ENCODE results near the gene RAMACL. TPM values are rescaled to one million over a fixed set of nuclear protein-coding genes. Genes with fewer than 3 reads are reported as not detected.
"Not testable (repeated sequence)": the region's sequence is repeated elsewhere in the genome, so short reads cannot be mapped to it uniquely, and the experiment has no call there.

RAMACL gene
- under 1 TPM in 5 of 6 donors, not detected in 1; 0.23 to 0.65 (median 0.52) TPM for polyA plus RNA-seq (ENCODE audit: low read depth in 6 of 6)

DNA sequence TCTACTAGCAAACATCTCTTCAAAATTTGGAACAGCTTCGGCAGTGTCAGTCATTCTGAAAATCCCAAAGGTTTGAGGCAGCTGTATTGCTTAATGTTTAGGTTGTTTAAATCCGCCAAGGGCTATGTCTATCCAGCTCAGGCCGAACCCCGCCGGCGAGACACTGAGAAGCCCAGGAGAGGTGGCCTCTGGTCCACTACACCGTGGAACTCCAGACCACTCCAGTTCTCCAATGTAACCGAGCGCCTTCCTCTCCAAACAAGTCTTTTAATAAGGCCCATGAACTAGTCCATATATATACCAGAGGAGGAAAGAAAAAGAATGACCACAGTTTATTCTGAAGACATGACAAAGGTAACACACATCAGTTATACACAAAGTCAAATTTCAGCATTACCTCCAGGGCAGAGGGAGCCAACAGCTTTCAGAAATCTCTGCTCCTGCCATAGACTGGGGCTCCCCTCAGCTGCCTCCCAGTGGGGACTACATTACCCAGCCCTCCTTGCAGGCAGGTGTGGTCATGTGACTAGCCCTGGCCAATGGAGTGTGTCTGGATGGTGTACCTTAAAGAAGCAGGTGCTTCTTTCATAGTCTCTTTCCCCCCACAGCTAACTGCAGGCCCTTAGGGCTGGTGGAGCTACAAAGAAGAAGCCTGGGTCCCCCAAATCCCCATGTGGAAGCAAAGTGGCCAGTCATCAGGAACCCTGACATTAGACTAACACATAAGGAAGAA, at the start of gene RAMACL:
RAMACL (minus strand) TSS at position 255 of the 733 bp plus-strand sequence; CDS start at position 54, 201 bp downstream.
- no peaks in the 10 kb centered on the region for H3K27me3 Mint-ChIP-seq
- H3K4me1 Mint-ChIP-seq: peaks cover 31 to 47% (median 36%) of the 10 kb centered on the region in 3 donors
- ATAC-seq (ENCODE audit: low read depth in 2 of 2) (peak; percentile 73 to 76), DNase-seq (peak; percentile 60)
- peak within 1 kb of the TSS in 6 of 8 donors; percentile 47 to 75 (median 56) for H3K4me3 Mint-ChIP-seq
- H3K27ac Mint-ChIP-seq: peak within 1 kb of the TSS in 4 of 6 donors; percentile 24 to 82 (median 53)
- no peaks in the 10 kb centered on the region for H3K9me3 Mint-ChIP-seq
- H3K36me3 Mint-ChIP-seq: no peaks in the 10 kb centered on the region

DNA sequence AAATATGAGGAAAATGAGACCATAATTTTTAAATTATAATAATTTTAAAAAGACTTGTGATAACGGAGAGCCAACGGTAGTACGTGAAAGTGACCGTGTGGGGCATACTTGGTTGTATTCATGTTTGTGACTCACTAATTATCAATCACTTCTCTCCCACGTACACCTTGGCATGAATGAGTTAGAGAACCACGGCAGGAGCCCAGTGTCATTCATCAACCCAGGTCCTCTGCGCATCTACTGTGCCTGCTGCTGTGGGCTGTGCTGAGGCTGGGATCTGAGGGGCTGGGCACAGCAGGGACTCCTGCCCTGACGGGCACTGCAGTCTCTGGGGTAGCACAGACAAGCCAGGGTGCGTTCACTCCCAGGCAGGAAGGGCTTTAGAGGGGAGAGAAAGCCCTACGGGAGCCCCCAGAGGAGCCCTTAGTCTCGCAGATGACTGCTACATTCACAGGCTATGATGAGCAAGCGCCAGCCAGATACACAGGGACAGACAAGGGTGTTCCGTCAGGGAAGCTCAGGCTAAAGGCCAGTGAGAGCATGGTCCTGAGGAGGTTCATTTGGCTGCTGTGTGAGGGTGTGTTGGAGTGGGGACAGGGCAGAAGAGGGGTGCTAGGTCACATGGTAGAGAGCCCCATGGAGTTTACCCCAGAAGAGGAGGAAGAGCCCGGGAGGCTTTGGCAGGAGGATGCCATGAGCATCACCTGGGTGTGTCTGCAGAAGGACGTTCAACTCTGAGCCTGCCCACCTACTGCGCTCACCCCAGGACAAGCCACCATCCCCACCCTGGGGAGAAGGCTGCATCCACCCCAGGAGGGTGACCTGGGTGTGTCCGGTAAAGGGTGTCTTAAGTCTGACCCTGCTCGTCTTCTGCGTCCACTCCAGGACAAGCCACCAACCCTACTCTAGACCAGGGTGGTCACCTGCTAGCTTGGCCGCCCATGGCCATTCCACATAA, 48.8 kb upstream of the RAMACL start:
- H3K36me3 Mint-ChIP-seq: peaks cover 0 to 12% of the 10 kb centered on the region in 2 donors
- ATAC-seq (ENCODE audit: low read depth in 2 of 2) (no peak), DNase-seq (no peak)
- H3K4me3 Mint-ChIP-seq: no peak overlapping the region
- H3K27ac Mint-ChIP-seq: no peak overlapping the region
- peaks cover 0 to 4% (median 0%) of the 10 kb centered on the region in 7 donors for H3K9me3 Mint-ChIP-seq
- H3K27me3 Mint-ChIP-seq: peaks cover 48 to 81% (median 67%) of the 10 kb centered on the region in 3 donors
- H3K4me1 Mint-ChIP-seq: peaks cover 15 to 26% (median 17%) of the 10 kb centered on the region in 3 donors

GRCh38 chr6:166634581-166634980, 48.1 kb upstream of the RAMACL start:
- ATAC-seq (ENCODE audit: low read depth in 2 of 2); H3K4me3 Mint-ChIP-seq; DNase-seq; H3K36me3 Mint-ChIP-seq; H3K27ac Mint-ChIP-seq; H3K9me3 Mint-ChIP-seq: not testable (repeated sequence)
- H3K27me3 Mint-ChIP-seq: peaks cover 47 to 81% (median 65%) of the 10 kb centered on the region in 3 donors
- H3K4me1 Mint-ChIP-seq: peaks cover 12 to 19% (median 15%) of the 10 kb centered on the region in 3 donors

DNA sequence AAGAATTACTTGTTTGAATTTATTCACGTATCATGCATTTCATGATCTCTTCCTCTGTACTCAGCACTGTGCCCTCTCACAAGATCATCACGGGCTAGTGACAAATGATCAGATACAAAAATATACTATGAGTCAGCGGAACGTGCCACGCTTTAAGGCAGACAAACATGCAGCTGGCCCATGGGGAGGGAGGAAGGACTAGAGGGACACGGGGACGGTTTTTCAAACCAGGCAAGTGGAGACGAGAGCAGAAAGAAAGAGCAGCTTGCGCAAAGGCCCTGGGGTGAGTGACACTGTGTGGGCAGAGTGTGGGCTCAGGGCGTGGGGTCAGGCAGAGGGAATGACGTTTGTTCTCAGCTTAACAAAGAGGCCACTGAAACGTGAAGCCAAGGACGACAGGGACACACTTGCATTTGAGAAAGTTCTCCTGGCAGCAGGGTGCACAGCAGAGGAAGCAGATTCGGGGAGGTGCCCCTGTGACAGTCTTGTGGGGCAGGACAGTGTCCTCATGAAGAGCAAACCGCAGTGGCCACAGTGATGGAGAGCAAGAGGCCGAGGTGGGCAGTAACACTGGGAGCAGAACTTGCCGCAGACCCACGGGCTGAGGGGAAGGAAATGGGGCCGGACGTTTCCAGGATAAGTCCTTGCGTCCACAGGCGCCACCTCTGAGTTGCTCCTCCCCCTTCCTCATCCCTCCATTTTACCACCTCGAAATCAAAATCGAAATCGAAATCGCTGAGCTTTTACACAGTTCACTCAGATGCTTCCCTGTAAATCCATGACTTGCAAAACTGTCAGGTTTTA, 47.5 kb upstream of the RAMACL start:
- DNase-seq (no peak), ATAC-seq (ENCODE audit: low read depth in 2 of 2) (no peak)
- Mint-ChIP-seq H3K27ac (no peak overlapping the region), H3K27me3 (peaks cover 44 to 79% (median 62%) of the 10 kb centered on the region in 3 donors), H3K9me3 (peaks cover 0 to 4% (median 0%) of the 10 kb centered on the region in 7 donors), H3K36me3 (peaks cover 0 to 10% of the 10 kb centered on the region in 2 donors), H3K4me1 (peaks cover 10 to 15% (median 10%) of the 10 kb centered on the region in 3 donors), H3K4me3 (no peak overlapping the region)

GRCh38 chr6:166632731-166633130, 46.3 kb upstream of the RAMACL start:
- peaks cover 0 to 10% of the 10 kb centered on the region in 2 donors for H3K36me3 Mint-ChIP-seq
- DNase-seq (no peak), ATAC-seq (ENCODE audit: low read depth in 2 of 2) (no peak)
- H3K4me1 Mint-ChIP-seq: peaks cover 10 to 16% (median 11%) of the 10 kb centered on the region in 3 donors
- no peak overlapping the region for H3K27ac Mint-ChIP-seq
- H3K27me3 Mint-ChIP-seq: peaks cover 33 to 68% (median 61%) of the 10 kb centered on the region in 3 donors
- peak overlapping the region in 1 of 8 donors; percentile 2 for H3K4me3 Mint-ChIP-seq
- peaks cover 0 to 4% (median 0%) of the 10 kb centered on the region in 7 donors for H3K9me3 Mint-ChIP-seq

DNA sequence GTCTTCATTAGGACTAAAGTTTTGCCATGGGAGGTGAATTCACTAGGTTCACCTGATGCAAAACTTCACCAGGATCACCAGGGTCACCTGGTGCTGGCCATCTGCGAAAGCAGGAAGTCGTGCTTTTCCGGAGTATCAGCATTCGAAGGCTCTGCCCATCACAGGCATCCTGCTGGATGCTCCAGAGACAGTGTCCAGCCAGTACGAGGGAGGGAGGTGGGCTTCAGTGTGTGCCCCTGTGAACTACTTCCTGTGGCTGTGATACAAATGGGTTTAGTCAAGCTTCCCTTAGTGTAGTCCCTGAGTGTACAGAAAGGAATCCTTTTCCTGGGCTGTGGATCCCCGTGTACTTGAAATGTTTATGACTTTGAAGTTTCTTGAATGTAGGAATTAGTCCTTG, 44.0 kb upstream of the RAMACL start:
- H3K4me3 Mint-ChIP-seq: peak overlapping the region in 1 of 8 donors; percentile 10
- peaks cover 22 to 46% (median 43%) of the 10 kb centered on the region in 3 donors for H3K27me3 Mint-ChIP-seq
- DNase-seq (no peak), ATAC-seq (ENCODE audit: low read depth in 2 of 2) (no peak)
- peaks cover 0 to 4% (median 0%) of the 10 kb centered on the region in 7 donors for H3K9me3 Mint-ChIP-seq
- H3K36me3 Mint-ChIP-seq: peaks cover 0 to 10% of the 10 kb centered on the region in 2 donors
- peaks cover 12 to 25% (median 19%) of the 10 kb centered on the region in 3 donors for H3K4me1 Mint-ChIP-seq
- no peak overlapping the region for H3K27ac Mint-ChIP-seq

- ATAC-seq (ENCODE audit: low read depth in 2 of 2) (no peak), DNase-seq (no peak)
- H3K4me3 Mint-ChIP-seq: peak overlapping the region in 1 of 8 donors; percentile 97
- H3K27ac Mint-ChIP-seq: no peak overlapping the region
- peaks cover 22 to 41% (median 38%) of the 10 kb centered on the region in 3 donors for H3K27me3 Mint-ChIP-seq
- H3K4me1 Mint-ChIP-seq: peaks cover 16 to 25% (median 19%) of the 10 kb centered on the region in 3 donors
- H3K9me3 Mint-ChIP-seq: peaks cover 0 to 4% (median 0%) of the 10 kb centered on the region in 7 donors
- H3K36me3 Mint-ChIP-seq: peaks cover 0 to 10% of the 10 kb centered on the region in 2 donors
Observed at GRCh38 chr6:166629628-166630027, 43.1 kb upstream of the RAMACL start.

DNA sequence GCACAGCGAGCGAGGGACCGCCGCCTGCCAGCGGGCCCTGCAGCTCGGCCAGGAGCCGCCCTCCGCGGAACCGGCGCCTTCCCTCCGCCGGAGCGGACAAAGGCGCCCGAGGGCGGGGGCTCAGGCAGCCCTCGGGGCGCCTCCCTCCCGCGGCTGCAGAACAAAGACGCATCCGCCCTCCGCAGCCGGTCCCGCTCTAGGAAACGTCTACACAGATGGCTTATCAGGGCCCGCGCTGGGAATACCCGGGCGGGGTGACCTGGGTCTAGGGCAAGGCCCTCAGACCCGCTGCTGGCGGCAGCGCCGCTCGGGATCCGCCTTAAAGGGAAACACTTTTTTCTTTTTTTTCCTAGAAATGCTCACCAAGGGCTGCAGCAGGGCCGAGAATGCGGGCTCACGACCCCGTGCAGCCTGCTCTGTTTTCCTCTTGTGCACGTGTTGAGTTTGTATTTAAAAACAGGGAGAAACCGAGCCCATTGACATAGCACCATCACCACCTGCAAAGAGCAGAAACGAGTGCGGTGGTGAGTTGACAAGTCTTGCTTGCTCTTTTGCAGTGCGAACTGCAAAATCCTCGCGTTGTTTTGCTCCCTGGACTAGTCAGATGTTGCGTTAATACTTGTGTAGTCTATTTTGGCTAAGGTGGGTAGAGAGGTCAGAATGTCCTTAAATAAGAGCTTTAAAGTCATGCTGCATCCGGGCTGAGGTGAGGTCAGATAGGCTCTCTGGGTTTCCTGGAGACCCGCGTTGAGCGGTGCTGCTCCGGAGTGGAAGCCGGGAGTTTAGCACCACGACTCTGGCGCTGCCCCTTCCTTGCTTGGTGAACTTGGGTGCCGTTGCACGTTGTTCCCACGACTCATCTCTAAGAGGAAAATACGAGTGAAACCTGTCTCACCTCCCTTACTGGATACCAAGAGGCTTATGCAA, 41.7 kb upstream of the RAMACL start:
- peaks cover 0 to 2% (median 0%) of the 10 kb centered on the region in 7 donors for H3K9me3 Mint-ChIP-seq
- peaks cover 17 to 30% (median 29%) of the 10 kb centered on the region in 3 donors for H3K27me3 Mint-ChIP-seq
- ATAC-seq (ENCODE audit: low read depth in 2 of 2): peak; percentile 29 to 31
- H3K36me3 Mint-ChIP-seq: no peaks in the 10 kb centered on the region
- H3K4me1 Mint-ChIP-seq: peaks cover 16 to 30% (median 19%) of the 10 kb centered on the region in 3 donors
- peak overlapping the region in 5 of 6 donors; percentile 79 to 96 (median 95) for H3K27ac Mint-ChIP-seq
- peak overlapping the region; percentile 91 to 98 (median 96) for H3K4me3 Mint-ChIP-seq
- DNase-seq: no peak

DNA sequence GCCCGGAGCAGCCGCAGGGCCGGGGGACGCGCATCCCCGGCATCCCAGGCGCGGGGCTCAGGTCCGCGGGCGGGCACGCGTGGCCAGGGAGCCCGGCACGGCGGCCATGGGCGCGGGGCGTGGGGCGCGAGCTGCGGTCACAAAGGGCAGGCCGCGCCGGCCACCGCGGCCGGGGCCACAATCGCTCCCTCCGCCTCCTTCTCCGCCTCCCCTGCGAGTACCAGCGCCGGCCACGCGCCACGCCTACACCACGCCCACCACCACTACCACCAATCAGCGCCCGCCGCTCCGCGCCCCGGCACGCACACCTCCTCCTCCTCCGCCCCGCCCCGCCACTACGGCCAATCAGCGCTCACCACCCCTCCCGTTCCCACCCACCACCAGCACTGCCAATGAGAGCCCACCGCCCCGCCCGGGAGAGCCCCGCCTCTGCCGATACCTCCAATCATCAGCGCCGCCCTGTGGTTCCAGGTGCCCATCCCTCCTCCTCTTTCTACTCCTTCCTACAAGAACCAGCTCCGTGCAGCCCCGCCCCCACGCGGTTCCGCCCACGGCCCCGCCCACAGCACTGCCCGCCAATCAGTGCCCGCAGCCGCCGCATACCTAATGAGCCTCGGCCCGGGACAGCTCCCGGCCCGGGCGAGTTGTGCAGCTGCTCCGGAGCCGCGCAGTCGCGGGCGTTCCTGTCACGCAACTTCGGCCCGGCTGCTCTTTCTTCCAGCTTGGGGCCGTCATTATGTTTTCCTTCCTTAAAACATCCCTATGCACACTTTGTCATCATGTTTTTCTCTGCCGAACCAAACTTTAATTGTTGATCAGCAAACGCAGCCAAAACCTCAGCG, 40.8 kb upstream of the RAMACL start, which contains the start of gene RPS6KA2:
RPS6KA2 (minus strand) TSS at position 219 of the 842 bp plus-strand sequence. CDS start 232 bp downstream, outside the sequence.
- ATAC-seq (ENCODE audit: low read depth in 2 of 2) (peak; percentile 81), DNase-seq (peak; percentile 100)
- Mint-ChIP-seq H3K36me3 (no peaks in the 10 kb centered on the region), H3K27ac (peak within 1 kb of the TSS; percentile 79 to 96 (median 94)), H3K4me1 (peaks cover 16 to 30% (median 19%) of the 10 kb centered on the region in 3 donors), H3K4me3 (peak within 1 kb of the TSS; percentile 91 to 98 (median 96)), H3K9me3 (no peaks in the 10 kb centered on the region), H3K27me3 (peaks cover 11 to 29% (median 22%) of the 10 kb centered on the region in 3 donors)

- ATAC-seq (ENCODE audit: low read depth in 2 of 2): no peak
- H3K27ac Mint-ChIP-seq: peak overlapping the region in 3 of 6 donors; percentile 2 to 79 (median 11)
Observed at GRCh38 chr6:166626177-166627032, 39.9 kb upstream of the RAMACL start.

More at GRCh38 chr6:166626177-166627032, 39.9 kb upstream of the RAMACL start:
- peak; percentile 25 for DNase-seq
- Mint-ChIP-seq H3K27me3 (peaks cover 7 to 27% (median 21%) of the 10 kb centered on the region in 3 donors), H3K4me3 (peak overlapping the region; percentile 67 to 97 (median 90)), H3K36me3 (no peaks in the 10 kb centered on the region), H3K9me3 (no peaks in the 10 kb centered on the region), H3K4me1 (peaks cover 16 to 30% (median 19%) of the 10 kb centered on the region in 3 donors)
